ENCODE measurements around the gene C4A.

DNA sequence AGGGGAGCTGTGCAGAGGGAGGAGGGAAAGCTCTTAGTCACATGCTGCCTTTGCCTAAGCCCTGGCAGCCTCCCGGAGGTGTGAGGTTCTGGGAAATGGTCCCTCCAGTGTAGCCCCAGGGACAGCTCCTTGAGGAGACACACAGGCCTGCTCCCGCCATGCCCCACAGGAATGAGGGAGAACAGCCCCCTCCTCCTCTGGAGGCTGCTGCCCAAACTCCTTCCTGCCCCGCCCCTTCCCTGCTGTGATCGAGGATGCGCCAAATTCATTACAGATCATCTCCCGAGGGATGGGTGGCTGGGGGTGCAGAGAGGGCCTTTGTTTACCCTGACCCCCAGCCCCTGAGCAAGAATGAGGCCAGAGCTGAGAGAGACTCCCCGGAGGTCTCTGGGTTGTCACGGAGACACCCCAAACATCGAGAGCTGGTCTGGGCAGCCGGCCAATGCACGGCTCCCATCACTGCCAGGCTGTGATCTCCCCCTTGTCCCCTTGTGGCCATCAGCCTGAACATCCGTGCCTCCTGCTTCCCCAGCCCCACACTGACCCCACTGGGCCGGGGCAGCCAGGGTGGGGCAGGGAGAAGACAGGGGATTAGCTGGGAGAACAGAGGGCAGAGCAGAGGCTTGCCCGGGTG lies 64.7 kb downstream of the C4A start:
- TF ChIP-seq, protein P1, sequence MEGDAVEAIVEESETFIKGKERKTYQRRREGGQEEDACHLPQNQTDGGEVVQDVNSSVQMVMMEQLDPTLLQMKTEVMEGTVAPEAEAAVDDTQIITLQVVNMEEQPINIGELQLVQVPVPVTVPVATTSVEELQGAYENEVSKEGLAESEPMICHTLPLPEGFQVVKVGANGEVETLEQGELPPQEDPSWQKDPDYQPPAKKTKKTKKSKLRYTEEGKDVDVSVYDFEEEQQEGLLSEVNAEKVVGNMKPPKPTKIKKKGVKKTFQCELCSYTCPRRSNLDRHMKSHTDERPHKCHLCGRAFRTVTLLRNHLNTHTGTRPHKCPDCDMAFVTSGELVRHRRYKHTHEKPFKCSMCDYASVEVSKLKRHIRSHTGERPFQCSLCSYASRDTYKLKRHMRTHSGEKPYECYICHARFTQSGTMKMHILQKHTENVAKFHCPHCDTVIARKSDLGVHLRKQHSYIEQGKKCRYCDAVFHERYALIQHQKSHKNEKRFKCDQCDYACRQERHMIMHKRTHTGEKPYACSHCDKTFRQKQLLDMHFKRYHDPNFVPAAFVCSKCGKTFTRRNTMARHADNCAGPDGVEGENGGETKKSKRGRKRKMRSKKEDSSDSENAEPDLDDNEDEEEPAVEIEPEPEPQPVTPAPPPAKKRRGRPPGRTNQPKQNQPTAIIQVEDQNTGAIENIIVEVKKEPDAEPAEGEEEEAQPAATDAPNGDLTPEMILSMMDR (IDR thresholded peaks at IDR 0.05) = no peak
- TF ChIP-seq POLR2A (IDR thresholded peaks at IDR 0.05) (no peak), POLR2AphosphoS5 (IDR thresholded peaks at IDR 0.05) (peak in 1 of 3 donors; percentile 8)
